ENCODE data around the gene PAPOLA.

PAPOLA gene

GRCh38 chr14:96586056-96586455, 83.9 kb downstream of the PAPOLA start:
- DNase-seq (ENCODE audit: extremely low read depth, low read depth) = no peak
- no peak for TF ChIP-seq CTCF (IDR thresholded peaks at IDR 0.05; ENCODE audit: low read depth, low read length)

- no peak for TF ChIP-seq CTCF (IDR thresholded peaks at IDR 0.05; ENCODE audit: low read depth, low read length)
- no peak for DNase-seq (ENCODE audit: extremely low read depth, low read depth)
Measured at GRCh38 chr14:96586921-96587822, 85.0 kb downstream of the PAPOLA start.

GRCh38 chr14:96587823-96588385, 85.7 kb downstream of the PAPOLA start:
- DNase-seq (ENCODE audit: extremely low read depth, low read depth) = no peak
- TF ChIP-seq CTCF (IDR thresholded peaks at IDR 0.05; ENCODE audit: low read depth, low read length) = no peak

- no peak for TF ChIP-seq CTCF (IDR thresholded peaks at IDR 0.05; ENCODE audit: low read depth, low read length)
- no peak for DNase-seq (ENCODE audit: extremely low read depth, low read depth)
Measured at GRCh38 chr14:96588410-96589257, 86.5 kb downstream of the PAPOLA start.

GRCh38 chr14:96589577-96589976, 87.4 kb downstream of the PAPOLA start:
- no peak for TF ChIP-seq CTCF (IDR thresholded peaks at IDR 0.05; ENCODE audit: low read depth, low read length)
- DNase-seq (ENCODE audit: extremely low read depth, low read depth) = no peak

GRCh38 chr14:96590190-96590864, 88.1 kb downstream of the PAPOLA start:
- TF ChIP-seq CTCF (IDR thresholded peaks at IDR 0.05; ENCODE audit: low read depth, low read length) = no peak
- no peak for DNase-seq (ENCODE audit: extremely low read depth, low read depth)

Measured in AG09319 (cell line).